Natural killer cell (primary cell): ENCODE results near the gene CACNA1C. TPM values are rescaled to one million over a fixed set of nuclear protein-coding genes. Genes with fewer than 3 reads are reported as not detected.

Experiments used
- ATAC-seq, 3 donors: fragments of 150-1000 bp in 2 of 3; fragments of 200-7000 bp in 1 of 3; cut with Tn5 transposase; 1 replicate in 1 of 3; 2 replicates in 2 of 3; pipeline ENCODE4 v1.10.0; 2021; ENCODE audit warnings: mild to moderate bottlenecking in 2 of 3, moderate library complexity in 2 of 3
- DNase-seq, 2 donors: peaks; one replicate each; pipeline versions ENCODE4 v3.0.0 to v3.0.0-alpha.2; 2013 to 2021; ENCODE audit warnings: mixed read lengths in 1 of 2
- H3K27ac ChIP-seq: one replicate; pipeline ENCODE4 v1.5.1; 2013; ENCODE audit warnings: mild to moderate bottlenecking, low read length
- H3K27me3 ChIP-seq: one replicate; pipeline ENCODE4 v1.6.1; 2013; ENCODE audit warnings: low read length; ENCODE audit not compliant: control insufficient read depth, insufficient read depth
- H3K36me3 ChIP-seq: one replicate; pipeline ENCODE4 v1.6.1; 2013; ENCODE audit warnings: low read length; ENCODE audit not compliant: control insufficient read depth, insufficient read depth
- H3K4me1 ChIP-seq: one replicate; pipeline ENCODE4 v1.6.1; 2013; ENCODE audit warnings: low read length; ENCODE audit not compliant: control insufficient read depth, insufficient read depth
- H3K4me3 ChIP-seq: one replicate; pipeline ENCODE4 v1.5.1; 2013; ENCODE audit warnings: low read length
- H3K9me3 ChIP-seq: one replicate; pipeline ENCODE4 v1.6.1; 2013; ENCODE audit warnings: low read length; ENCODE audit not compliant: control insufficient read depth, insufficient read depth
- H3K27ac Mint-ChIP-seq, 2 donors: one replicate each; pipeline ENCODE4 v1.8.0; 2022; ENCODE audit warnings: mild to moderate bottlenecking in 2 of 2, mixed read lengths in 2 of 2, moderate library complexity in 1 of 2
- H3K27me3 Mint-ChIP-seq, 2 donors: one replicate each; pipeline ENCODE4 v1.8.0; 2022; ENCODE audit warnings: low read depth in 2 of 2, mixed read lengths in 2 of 2
- H3K36me3 Mint-ChIP-seq: one replicate; pipeline ENCODE4 v1.8.0; 2022; ENCODE audit warnings: mixed read lengths
- H3K4me1 Mint-ChIP-seq, 2 donors: one replicate each; pipeline ENCODE4 v1.8.0; 2022; ENCODE audit warnings: mixed read lengths in 2 of 2
- H3K4me3 Mint-ChIP-seq: one replicate; pipeline ENCODE4 v1.8.0; 2022; ENCODE audit warnings: mild to moderate bottlenecking, moderate library complexity, mixed read lengths
- H3K9me3 Mint-ChIP-seq, 2 donors: one replicate each; pipeline ENCODE4 v1.8.0; 2022; ENCODE audit warnings: mixed read lengths in 2 of 2
- WGBS: methylation state at CpG from one replicate; pipeline ENCODE4 v1.1.7; 2013; ENCODE audit warnings: missing lambda C conversion rate; ENCODE audit not compliant: insufficient coverage; 5-methylcytosine and 5-hydroxymethylcytosine counted together
- intact Hi-C: fragments of 100-400 bp; cut with micrococcal nuclease; formaldehyde crosslinking; loops from one replicate; pipeline ENCODE4 v1.14.2; 2022
- total RNA-seq, 4 donors: library from RNA; stranded (reverse); fragments of 120-200 nt in 1 of 4; gene quantifications; one replicate each; pipeline versions ENCODE4 v1.2.3 to v1.2.4, GENCODE V29; 2013 to 2022
- TF ChIP-seq, protein P1 (sequence below): fragments of 200-600 bp; IDR thresholded peaks from one replicate; pipeline ENCODE4 v1.8.0; 2022; ENCODE audit warnings: antibody characterized with exemption

Gene CACNA1C
- total RNA-seq, 3 donors from 2014 or later (not counting 1 experiment from before 2014, with no cell fraction given): 0.07 to 0.35 (median 0.08) TPM

- Mint-ChIP-seq H3K9me3 (no peaks in the 10 kb centered on the region), H3K4me1 (peaks cover 0 to 5% of the 10 kb centered on the region in 2 donors), H3K27me3 (peaks cover 4 to 9% of the 10 kb centered on the region in 2 donors), H3K36me3 (no peaks in the 10 kb centered on the region), H3K4me3 (no peak overlapping the region), H3K27ac (no peak overlapping the region)
- H3K4me3 ChIP-seq: no peak overlapping the region
- no peaks in the 10 kb centered on the region for H3K9me3 ChIP-seq
- no peaks in the 10 kb centered on the region for H3K27me3 ChIP-seq
- DNase-seq: no peak
- no peak overlapping the region for H3K27ac ChIP-seq
- intact Hi-C loops: no loop called here
- ATAC-seq: no peak
- H3K4me1 ChIP-seq: peaks cover 6% of the 10 kb centered on the region
- no peaks in the 10 kb centered on the region for H3K36me3 ChIP-seq
- WGBS: 65% methylated on average over 2 of the region's 2 CpGs
- TF ChIP-seq, protein P1, sequence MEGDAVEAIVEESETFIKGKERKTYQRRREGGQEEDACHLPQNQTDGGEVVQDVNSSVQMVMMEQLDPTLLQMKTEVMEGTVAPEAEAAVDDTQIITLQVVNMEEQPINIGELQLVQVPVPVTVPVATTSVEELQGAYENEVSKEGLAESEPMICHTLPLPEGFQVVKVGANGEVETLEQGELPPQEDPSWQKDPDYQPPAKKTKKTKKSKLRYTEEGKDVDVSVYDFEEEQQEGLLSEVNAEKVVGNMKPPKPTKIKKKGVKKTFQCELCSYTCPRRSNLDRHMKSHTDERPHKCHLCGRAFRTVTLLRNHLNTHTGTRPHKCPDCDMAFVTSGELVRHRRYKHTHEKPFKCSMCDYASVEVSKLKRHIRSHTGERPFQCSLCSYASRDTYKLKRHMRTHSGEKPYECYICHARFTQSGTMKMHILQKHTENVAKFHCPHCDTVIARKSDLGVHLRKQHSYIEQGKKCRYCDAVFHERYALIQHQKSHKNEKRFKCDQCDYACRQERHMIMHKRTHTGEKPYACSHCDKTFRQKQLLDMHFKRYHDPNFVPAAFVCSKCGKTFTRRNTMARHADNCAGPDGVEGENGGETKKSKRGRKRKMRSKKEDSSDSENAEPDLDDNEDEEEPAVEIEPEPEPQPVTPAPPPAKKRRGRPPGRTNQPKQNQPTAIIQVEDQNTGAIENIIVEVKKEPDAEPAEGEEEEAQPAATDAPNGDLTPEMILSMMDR: no peak
Observed at GRCh38 chr12:2401040-2401439, 348.3 kb downstream of the CACNA1C start.

- H3K27me3 ChIP-seq: no peaks in the 10 kb centered on the region
- Mint-ChIP-seq H3K4me3 (no peak overlapping the region), H3K4me1 (peaks cover 0 to 5% of the 10 kb centered on the region in 2 donors), H3K9me3 (no peaks in the 10 kb centered on the region), H3K36me3 (no peaks in the 10 kb centered on the region), H3K27ac (no peak overlapping the region), H3K27me3 (peaks cover 4 to 9% of the 10 kb centered on the region in 2 donors)
- no peak overlapping the region for H3K4me3 ChIP-seq
- WGBS: 92% methylated on average over 5 of the region's 5 CpGs
- H3K27ac ChIP-seq: no peak overlapping the region
- ATAC-seq (no peak), DNase-seq (no peak)
- no peaks in the 10 kb centered on the region for H3K9me3 ChIP-seq
- no peaks in the 10 kb centered on the region for H3K36me3 ChIP-seq
- peaks cover 6% of the 10 kb centered on the region for H3K4me1 ChIP-seq
- intact Hi-C loops: no loop called here
- TF ChIP-seq, protein P1: no peak
Observed at GRCh38 chr12:2402073-2402579, 349.3 kb downstream of the CACNA1C start.

DNA sequence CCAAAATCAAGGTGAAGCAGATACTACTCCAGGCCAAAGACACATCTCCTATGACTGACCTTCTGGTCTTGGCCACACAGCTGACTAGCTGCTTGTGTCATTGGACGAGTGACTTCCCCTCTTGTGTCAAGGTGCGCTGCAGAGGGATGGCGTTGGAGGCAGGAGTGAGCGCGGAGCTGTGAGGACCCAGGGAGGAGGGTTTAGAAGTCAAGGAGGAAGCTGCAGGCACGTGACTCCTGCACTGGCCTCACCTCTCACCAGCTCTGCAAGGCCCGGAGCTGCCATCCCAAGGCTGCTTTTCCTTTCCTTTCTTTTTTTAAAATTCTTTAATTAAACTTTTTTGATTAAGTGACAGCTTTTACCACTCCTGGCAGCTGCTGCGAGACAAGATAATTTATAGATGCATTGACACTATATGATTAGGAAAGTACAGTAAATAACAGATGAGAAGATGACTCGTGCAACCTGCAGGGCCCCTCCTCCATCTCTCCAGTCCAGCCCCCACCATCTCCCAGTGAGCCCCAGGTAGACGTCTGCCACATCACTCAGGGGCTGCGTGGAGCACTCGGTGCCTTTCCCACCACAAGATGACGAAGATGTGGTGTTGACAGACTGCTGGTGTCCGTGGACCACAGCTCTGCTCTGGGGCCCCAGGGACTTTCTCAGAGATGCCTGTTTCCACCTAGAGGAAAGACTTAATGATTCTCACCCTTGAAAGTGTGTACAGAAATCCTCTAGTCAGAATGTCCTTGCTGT lies 350.6 kb downstream of the CACNA1C start:
- peak in 1 of 3 donors; percentile 39 for ATAC-seq
- no peaks in the 10 kb centered on the region for H3K9me3 Mint-ChIP-seq
- no peak overlapping the region for H3K27ac ChIP-seq
- peaks cover 0 to 5% of the 10 kb centered on the region in 2 donors for H3K4me1 Mint-ChIP-seq
- TF ChIP-seq, protein P1: no peak
- no peak overlapping the region for H3K4me3 ChIP-seq
- no peak overlapping the region for H3K4me3 Mint-ChIP-seq
- H3K27me3 Mint-ChIP-seq: peaks cover 4 to 9% of the 10 kb centered on the region in 2 donors
- peaks cover 6% of the 10 kb centered on the region for H3K4me1 ChIP-seq
- H3K36me3 Mint-ChIP-seq: no peaks in the 10 kb centered on the region
- no peaks in the 10 kb centered on the region for H3K9me3 ChIP-seq
- intact Hi-C loops: no loop called here
- H3K27ac Mint-ChIP-seq: no peak overlapping the region
- DNase-seq: peak in 1 of 2 donors; percentile 5
- no peaks in the 10 kb centered on the region for H3K36me3 ChIP-seq
- 35% methylated on average over 14 of the region's 14 CpGs for WGBS
- H3K27me3 ChIP-seq: no peaks in the 10 kb centered on the region
